Measurements from ENCODE around the gene THUMPD2. TPM values are rescaled to one million over a fixed set of nuclear protein-coding genes. Genes with fewer than 3 reads are reported as not detected.

Gene THUMPD2
- total RNA-seq, 3 donors from 2014 or later (not counting 1 experiment from before 2014, with no cell fraction given): 12.7 to 17.8 (median 13.4) TPM

DNA sequence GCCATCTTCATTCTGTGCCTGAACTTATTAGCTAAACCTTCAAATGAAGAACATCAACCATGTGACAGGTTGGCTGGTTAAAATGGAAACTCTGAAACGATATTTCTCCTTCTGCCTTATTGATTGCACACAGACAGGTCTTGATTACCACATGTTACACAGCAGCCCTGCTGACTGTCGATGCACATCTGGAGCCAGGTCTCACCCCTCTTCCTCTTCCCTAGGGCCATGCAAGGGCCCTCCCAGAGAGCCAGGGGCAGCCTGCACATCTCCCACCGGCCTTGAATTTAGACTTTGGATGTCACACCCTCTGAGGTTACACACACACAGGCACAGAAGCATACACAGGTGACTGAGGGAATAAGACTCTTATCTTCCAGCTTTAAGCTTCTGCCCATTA is 68.3 kb downstream of the THUMPD2 start:
- ATAC-seq: no peak
- Mint-ChIP-seq H3K27me3 (ENCODE audit: low read depth in 2 of 2) (peaks cover 2 to 27% of the 10 kb centered on the region in 2 donors), H3K27ac (no peak overlapping the region), H3K36me3 (no peaks in the 10 kb centered on the region), H3K4me3 (no peak overlapping the region), H3K4me1 (no peaks in the 10 kb centered on the region), H3K9me3 (no peaks in the 10 kb centered on the region)
- no peak overlapping the region for H3K4me3 ChIP-seq (ENCODE audit: low read length)
- TF ChIP-seq, protein P1, sequence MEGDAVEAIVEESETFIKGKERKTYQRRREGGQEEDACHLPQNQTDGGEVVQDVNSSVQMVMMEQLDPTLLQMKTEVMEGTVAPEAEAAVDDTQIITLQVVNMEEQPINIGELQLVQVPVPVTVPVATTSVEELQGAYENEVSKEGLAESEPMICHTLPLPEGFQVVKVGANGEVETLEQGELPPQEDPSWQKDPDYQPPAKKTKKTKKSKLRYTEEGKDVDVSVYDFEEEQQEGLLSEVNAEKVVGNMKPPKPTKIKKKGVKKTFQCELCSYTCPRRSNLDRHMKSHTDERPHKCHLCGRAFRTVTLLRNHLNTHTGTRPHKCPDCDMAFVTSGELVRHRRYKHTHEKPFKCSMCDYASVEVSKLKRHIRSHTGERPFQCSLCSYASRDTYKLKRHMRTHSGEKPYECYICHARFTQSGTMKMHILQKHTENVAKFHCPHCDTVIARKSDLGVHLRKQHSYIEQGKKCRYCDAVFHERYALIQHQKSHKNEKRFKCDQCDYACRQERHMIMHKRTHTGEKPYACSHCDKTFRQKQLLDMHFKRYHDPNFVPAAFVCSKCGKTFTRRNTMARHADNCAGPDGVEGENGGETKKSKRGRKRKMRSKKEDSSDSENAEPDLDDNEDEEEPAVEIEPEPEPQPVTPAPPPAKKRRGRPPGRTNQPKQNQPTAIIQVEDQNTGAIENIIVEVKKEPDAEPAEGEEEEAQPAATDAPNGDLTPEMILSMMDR (IDR thresholded peaks at IDR 0.05): no peak
- H3K9me3 ChIP-seq (ENCODE audit: control insufficient read depth, insufficient read depth, low read length): no peaks in the 10 kb centered on the region
- WGBS (ENCODE audit: insufficient coverage): 82% methylated on average over 3 of the region's 3 CpGs
- no peak for DNase-seq
- intact Hi-C loops (cut with micrococcal nuclease): no loop called here
- H3K27me3 ChIP-seq (ENCODE audit: control insufficient read depth, insufficient read depth, low read length): no peaks in the 10 kb centered on the region
- no peak overlapping the region for H3K27ac ChIP-seq (ENCODE audit: low read length)
- no peaks in the 10 kb centered on the region for H3K4me1 ChIP-seq (ENCODE audit: control insufficient read depth, insufficient read depth, low read length)
- H3K36me3 ChIP-seq (ENCODE audit: control insufficient read depth, insufficient read depth, low read length): no peaks in the 10 kb centered on the region

DNA sequence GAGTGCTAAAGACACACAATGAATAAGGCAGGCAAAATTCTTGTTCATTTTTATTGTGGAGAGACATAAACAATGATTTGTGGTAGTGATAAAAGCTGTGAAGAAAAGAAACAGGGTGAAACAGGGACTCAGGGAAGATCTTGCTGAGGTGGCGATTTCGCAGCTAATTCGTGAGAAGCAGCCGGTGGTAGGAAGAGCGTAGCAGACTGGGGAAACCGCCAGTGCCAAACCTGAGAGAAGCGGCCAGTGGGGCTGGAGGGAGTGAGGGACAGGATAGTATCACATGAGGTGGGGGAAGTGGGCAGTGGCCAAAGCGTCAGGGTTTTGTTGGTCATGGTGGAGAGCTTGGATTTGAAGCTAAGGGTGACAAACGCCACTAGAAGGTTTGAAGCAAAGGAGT is 71.1 kb downstream of the THUMPD2 start:
- no peak overlapping the region for H3K4me3 Mint-ChIP-seq
- peaks cover 0 to 6% of the 10 kb centered on the region in 2 donors for H3K27me3 Mint-ChIP-seq (ENCODE audit: low read depth in 2 of 2)
- ATAC-seq: no peak
- no peak overlapping the region for H3K4me3 ChIP-seq (ENCODE audit: low read length)
- no peaks in the 10 kb centered on the region for H3K4me1 Mint-ChIP-seq
- intact Hi-C loops (cut with micrococcal nuclease): no loop called here
- no peak overlapping the region for H3K27ac Mint-ChIP-seq
- no peak for DNase-seq
- no peaks in the 10 kb centered on the region for H3K27me3 ChIP-seq (ENCODE audit: control insufficient read depth, insufficient read depth, low read length)
- H3K36me3 ChIP-seq (ENCODE audit: control insufficient read depth, insufficient read depth, low read length): no peaks in the 10 kb centered on the region
- no peaks in the 10 kb centered on the region for H3K4me1 ChIP-seq (ENCODE audit: control insufficient read depth, insufficient read depth, low read length)
- TF ChIP-seq, protein P1 (IDR thresholded peaks at IDR 0.05): no peak
- no peaks in the 10 kb centered on the region for H3K9me3 Mint-ChIP-seq
- no peak overlapping the region for H3K27ac ChIP-seq (ENCODE audit: low read length)
- no peaks in the 10 kb centered on the region for H3K9me3 ChIP-seq (ENCODE audit: control insufficient read depth, insufficient read depth, low read length)
- H3K36me3 Mint-ChIP-seq: no peaks in the 10 kb centered on the region
- WGBS (ENCODE audit: insufficient coverage): 94% methylated on average over 9 of the region's 9 CpGs

DNA sequence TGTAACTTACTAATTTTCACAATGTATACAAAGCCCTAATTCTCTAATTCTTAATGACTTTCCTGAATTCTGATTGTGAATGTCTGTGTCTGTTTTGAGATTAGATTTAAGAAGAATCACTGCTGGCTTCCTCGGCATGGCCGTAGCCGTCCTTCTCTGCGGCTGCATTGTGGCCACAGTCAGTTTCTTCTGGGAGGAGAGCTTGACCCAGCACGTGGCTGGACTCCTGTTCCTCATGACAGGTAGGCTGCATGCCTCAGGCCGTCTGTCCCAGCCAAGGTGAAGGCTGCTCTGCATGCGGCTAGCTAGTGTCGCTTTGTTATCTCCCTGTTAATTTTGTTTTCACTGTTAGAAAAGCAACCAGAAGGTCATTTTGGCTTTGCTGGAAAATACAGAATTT is 72.1 kb downstream of the THUMPD2 start:
- Mint-ChIP-seq H3K27ac (no peak overlapping the region), H3K9me3 (peaks cover 0 to 3% of the 10 kb centered on the region in 2 donors), H3K4me1 (no peaks in the 10 kb centered on the region), H3K27me3 (ENCODE audit: low read depth in 2 of 2) (peaks cover 0 to 1% of the 10 kb centered on the region in 2 donors), H3K36me3 (peaks cover 6% of the 10 kb centered on the region), H3K4me3 (no peak overlapping the region)
- Histone ChIP-seq H3K36me3 (ENCODE audit: control insufficient read depth, insufficient read depth, low read length) (no peaks in the 10 kb centered on the region), H3K4me1 (ENCODE audit: control insufficient read depth, insufficient read depth, low read length) (no peaks in the 10 kb centered on the region), H3K27me3 (ENCODE audit: control insufficient read depth, insufficient read depth, low read length) (no peaks in the 10 kb centered on the region), H3K9me3 (ENCODE audit: control insufficient read depth, insufficient read depth, low read length) (no peaks in the 10 kb centered on the region), H3K4me3 (ENCODE audit: low read length) (no peak overlapping the region), H3K27ac (ENCODE audit: low read length) (no peak overlapping the region)
- no peak for ATAC-seq
- no peak for DNase-seq
- intact Hi-C loops (cut with micrococcal nuclease): no loop called here
- TF ChIP-seq, protein P1 (IDR thresholded peaks at IDR 0.05): no peak
- WGBS (ENCODE audit: insufficient coverage): 89% methylated on average over 8 of the region's 8 CpGs

DNA sequence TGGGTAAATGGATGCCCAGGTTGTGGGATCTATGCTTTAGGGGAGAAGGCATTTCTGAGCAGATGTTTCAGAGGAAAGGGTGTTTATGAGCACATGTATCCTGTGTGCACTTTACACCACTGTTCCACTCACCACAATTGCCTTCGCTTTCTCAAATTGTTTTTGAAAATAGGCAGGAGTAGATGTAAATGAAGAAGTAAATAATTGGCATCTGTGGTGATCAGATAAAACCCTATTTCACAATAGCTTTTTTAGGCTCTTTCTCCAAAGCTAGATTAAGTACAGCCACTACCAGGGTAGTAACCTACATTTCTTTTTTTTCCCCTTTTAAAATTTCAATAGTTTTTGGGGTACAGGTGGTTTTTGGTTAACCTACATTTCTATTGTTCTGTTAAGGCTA is 72.7 kb downstream of the THUMPD2 start:
- H3K4me3 Mint-ChIP-seq: no peak overlapping the region
- peaks cover 0 to 8% of the 10 kb centered on the region in 2 donors for H3K27me3 Mint-ChIP-seq (ENCODE audit: low read depth in 2 of 2)
- H3K27ac Mint-ChIP-seq: no peak overlapping the region
- WGBS (ENCODE audit: insufficient coverage): no CpG with 5 or more reads among the region's 1 CpG
- no peak overlapping the region for H3K4me3 ChIP-seq (ENCODE audit: low read length)
- H3K27ac ChIP-seq (ENCODE audit: low read length): no peak overlapping the region
- peaks cover 13% of the 10 kb centered on the region for H3K36me3 Mint-ChIP-seq
- no peaks in the 10 kb centered on the region for H3K36me3 ChIP-seq (ENCODE audit: control insufficient read depth, insufficient read depth, low read length)
- H3K9me3 Mint-ChIP-seq: peaks cover 2 to 8% of the 10 kb centered on the region in 2 donors
- peaks cover 3% of the 10 kb centered on the region for H3K9me3 ChIP-seq (ENCODE audit: control insufficient read depth, insufficient read depth, low read length)
- TF ChIP-seq, protein P1 (IDR thresholded peaks at IDR 0.05): no peak
- intact Hi-C loops (cut with micrococcal nuclease): no loop called here
- ATAC-seq (no peak), DNase-seq (no peak)
- H3K4me1 ChIP-seq (ENCODE audit: control insufficient read depth, insufficient read depth, low read length): no peaks in the 10 kb centered on the region
- H3K27me3 ChIP-seq (ENCODE audit: control insufficient read depth, insufficient read depth, low read length): no peaks in the 10 kb centered on the region
- no peaks in the 10 kb centered on the region for H3K4me1 Mint-ChIP-seq

Data from natural killer cell (primary cell).